SKM-1 treated with dmso at 0.1 percent for 144 hours (cell line): Measurements from ENCODE around the gene WDR4.
"Not testable (repeated sequence)": the region's sequence is repeated elsewhere in the genome, so short reads cannot be mapped to it uniquely, and the experiment has no call there.

Source experiments
- DNase-seq: peaks from one replicate; lab custom pipeline; 2025; ENCODE audit not compliant: unreplicated experiment; lab: John Stamatoyannopoulos, UW

Gene WDR4

GRCh38 chr21:42820616-42821465, 58.5 kb downstream of the WDR4 start:
- no peak for DNase-seq

- no peak for DNase-seq
Observed at GRCh38 chr21:42819861-42820615, 59.3 kb downstream of the WDR4 start.

- DNase-seq = peak; percentile 50
Observed at GRCh38 chr21:42818328-42818749, 61.0 kb downstream of the WDR4 start.

GRCh38 chr21:42815217-42815616, 64.1 kb downstream of the WDR4 start:
- no peak for DNase-seq

DNA sequence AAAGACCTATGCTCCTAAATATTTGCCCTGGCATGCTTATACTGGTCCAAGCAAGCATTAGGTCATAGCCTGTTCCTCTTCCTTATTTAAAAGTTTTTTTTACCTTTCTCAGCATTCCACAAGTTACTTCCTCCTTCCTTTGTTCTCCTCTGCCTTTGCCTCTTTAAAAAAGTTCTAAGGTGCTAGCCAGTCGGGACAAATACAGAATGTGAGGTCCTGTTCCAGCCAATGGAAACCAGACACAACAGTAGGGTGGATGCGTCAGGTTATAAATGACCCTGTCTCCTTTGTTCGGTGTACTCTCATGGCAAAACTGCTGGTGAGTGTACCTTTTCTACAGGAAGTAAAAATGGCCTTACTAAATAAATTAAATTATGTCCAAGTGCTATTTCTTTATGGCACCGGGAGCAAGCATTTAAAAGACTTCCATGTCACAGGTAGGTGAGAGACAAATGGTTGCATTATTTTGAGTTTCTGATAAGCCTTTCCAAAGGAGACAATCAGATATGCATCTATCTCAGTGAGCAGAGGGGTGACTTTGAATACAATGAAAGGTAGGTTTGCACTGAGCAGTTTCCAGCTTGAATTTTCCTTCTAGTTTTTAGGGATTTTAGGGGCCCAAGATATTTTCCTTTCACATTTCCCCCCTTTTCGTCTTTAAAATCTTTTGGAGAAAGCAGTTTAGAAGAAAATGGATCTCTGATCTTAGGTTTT, 66.7 kb downstream of the WDR4 start:
- not testable (repeated sequence) for DNase-seq

DNA sequence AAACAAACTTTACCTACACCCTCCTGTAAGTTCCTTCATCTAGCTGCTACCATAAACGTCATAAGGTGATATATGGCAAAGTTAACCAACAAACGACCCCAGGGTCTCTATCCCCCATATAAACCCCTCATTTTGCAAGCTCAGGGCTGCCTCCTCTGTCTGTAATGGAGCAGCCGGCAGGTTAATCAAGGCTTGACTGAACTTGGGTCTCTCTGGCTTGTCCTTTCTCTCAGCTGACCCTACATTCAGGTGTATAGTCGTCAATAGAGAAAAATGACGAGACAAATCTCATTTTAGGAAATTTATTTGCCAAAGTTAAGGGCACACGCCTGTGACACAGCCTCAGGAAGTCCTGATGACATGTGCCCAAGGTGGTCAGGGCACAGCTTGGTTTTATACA, 67.4 kb downstream of the WDR4 start:
- DNase-seq = no peak

- no peak for DNase-seq
Observed at GRCh38 chr21:42809577-42810475, 69.5 kb downstream of the WDR4 start.

GRCh38 chr21:42809171-42809570, 70.2 kb downstream of the WDR4 start:
- no peak for DNase-seq

- DNase-seq = no peak
Observed at GRCh38 chr21:42807938-42808613, 71.3 kb downstream of the WDR4 start.

GRCh38 chr21:42807293-42807895, 71.9 kb downstream of the WDR4 start:
- DNase-seq = not testable (repeated sequence)

- peak; percentile 8 for DNase-seq
Observed at GRCh38 chr21:42806509-42807140, 72.7 kb downstream of the WDR4 start.

DNA sequence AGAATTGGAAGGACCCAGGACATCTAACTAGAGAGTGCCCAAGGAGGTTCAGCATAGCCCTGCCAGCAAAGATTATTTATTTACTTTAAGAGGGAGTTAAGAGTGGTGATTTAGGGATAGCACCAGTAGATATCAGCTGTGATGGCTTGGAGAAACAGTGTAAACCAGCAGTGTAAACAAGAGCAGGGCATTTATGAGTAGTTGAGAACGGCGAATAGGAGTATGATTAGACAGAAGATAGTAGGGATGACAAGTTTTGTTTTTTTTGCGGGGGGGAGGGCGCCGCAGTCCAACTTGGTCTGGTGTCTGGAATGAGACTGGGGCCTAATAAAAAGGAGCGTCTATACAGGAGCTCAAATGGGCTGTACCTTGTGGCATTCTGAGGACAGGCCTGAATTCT, 77.7 kb downstream of the WDR4 start:
- DNase-seq = not testable (repeated sequence)

DNA sequence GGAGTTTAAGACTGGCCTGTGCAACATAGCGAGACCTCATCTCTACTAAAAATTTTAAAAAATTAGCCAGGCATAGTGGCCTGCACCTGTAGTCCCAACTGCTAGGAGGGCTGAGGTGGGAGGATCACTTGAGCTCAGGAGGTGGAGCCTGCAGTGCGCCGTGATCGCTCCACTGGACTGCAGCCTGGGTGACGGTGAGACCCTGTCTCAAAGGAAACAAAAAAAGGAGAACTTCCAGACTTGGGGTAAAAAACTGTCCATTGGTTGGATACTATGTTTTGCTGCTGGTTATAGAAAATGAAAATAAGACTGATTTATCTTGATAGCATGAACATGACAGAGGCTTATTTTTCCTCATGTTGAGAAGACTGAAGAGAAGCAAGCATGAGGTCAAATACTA, 79.4 kb downstream of the WDR4 start:
- no peak for DNase-seq

DNA sequence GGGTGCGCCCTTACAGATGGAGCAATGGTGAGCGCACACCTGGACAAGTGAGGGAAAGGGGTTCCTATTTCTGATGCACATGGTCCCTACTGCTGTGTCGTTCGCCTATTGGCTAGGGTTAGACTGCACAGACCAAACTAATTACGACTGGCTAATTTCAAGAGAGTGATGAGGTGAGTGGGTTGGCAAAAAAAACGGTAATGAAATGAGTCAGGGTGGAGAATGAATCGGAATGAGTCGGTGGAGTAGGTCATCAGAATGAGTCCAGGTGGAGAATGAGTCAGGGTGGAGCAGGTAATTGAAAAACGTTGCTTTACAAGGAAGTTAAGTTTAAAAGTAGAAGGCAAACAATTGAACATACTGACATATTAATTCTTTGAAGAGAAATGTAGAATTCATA, 79.8 kb downstream of the WDR4 start:
- DNase-seq = no peak
